Activated CD4-positive, alpha-beta T cell treated with anti-CD3 and anti-CD28 coated beads, Interleukin-2, Interleukin-6, amounts not matched to agents 100 ng/mL and 50 ng/mL, durations not matched to agents 16 hours and 8 hours (primary cell): ENCODE measurements around the gene CETP.

ENCODE experiments used
- DNase-seq: peaks from one replicate; pipeline ENCODE4 v3.0.0-alpha.2; 2020

Gene CETP, protein sequence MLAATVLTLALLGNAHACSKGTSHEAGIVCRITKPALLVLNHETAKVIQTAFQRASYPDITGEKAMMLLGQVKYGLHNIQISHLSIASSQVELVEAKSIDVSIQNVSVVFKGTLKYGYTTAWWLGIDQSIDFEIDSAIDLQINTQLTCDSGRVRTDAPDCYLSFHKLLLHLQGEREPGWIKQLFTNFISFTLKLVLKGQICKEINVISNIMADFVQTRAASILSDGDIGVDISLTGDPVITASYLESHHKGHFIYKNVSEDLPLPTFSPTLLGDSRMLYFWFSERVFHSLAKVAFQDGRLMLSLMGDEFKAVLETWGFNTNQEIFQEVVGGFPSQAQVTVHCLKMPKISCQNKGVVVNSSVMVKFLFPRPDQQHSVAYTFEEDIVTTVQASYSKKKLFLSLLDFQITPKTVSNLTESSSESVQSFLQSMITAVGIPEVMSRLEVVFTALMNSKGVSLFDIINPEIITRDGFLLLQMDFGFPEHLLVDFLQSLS

DNA sequence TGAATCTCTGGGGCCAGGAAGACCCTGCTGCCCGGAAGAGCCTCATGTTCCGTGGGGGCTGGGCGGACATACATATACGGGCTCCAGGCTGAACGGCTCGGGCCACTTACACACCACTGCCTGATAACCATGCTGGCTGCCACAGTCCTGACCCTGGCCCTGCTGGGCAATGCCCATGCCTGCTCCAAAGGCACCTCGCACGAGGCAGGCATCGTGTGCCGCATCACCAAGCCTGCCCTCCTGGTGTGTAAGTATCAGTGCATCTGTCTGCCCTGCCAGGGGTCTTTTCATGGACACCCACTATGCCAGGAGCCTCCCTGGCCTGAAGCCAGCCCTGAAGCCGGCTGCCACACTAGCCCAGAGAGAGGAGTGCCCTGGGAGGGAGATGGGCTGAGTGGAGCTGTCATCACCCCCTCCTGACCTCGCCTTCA, at the start of gene CETP:
CETP (plus strand) TSS at position 100 of the 431 bp plus-strand sequence; CDS start at position 130, 30 bp downstream.
- DNase-seq, result no peak

DNA sequence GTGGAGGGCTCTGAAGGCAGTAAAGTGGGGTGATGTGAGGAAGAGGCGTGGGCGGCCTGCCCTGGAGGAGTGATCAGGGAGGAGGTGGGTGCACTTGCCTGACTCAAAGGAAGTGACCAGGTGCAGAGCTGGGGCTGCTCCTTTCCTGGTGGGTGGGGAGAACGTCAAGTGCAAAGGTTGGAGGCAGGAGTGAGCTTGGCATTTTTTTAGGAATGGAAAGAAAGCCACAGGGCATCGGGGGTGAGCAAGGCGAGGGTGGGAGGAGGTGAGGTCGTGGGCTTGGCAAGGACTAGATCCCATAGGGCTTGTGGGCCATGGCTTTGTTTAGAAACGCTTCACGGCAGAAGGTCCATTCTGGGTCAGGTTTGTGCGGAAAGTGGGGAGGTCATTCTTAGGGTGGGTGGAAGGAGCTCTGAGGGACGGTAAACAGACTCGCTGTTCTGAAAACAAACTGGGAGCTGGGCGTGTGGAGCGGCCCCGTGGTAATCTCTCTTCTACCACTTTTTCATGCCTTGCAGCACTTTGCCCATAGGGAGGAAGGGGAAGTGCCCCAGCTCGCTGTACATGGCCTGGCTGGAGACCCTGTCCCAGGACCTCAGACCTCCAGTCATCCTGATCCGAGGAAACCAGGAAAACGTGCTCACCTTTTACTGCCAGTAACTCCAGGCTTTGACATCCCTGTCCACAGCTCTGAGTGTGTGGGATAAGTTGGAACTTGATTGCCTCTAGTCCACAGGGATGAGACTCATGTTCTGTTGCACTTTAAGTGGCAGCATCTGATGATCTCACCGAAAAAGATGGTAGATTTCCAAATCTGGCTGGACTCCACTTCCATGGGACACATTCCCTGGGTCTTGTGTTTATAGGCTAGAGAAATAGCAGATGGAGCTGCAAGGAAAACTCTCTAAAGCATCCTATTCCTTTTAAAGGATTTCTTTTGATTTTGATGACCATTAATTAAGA, 48.7 kb upstream of the CETP start:
- no peak for DNase-seq

DNA sequence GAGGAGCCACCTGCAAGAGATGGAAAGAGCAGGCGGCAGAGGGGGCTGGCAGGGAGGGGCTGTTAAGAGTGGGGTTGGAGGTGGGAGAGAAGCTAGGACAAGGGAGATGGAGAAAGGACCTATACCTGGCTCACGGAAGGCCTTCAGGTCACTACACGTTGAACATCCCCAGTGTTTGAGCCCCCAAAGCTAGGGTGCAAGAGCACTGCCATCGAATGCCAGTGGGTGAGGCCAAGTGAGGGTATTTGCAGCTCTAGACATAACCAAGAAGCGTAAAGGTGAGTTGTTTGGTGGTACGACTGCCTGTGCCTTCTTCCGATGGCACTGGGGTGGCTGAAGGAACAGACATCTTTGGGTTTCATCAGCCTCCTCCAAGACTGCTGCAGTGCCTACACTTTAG, 46.9 kb upstream of the CETP start:
- DNase-seq, result no peak

DNA sequence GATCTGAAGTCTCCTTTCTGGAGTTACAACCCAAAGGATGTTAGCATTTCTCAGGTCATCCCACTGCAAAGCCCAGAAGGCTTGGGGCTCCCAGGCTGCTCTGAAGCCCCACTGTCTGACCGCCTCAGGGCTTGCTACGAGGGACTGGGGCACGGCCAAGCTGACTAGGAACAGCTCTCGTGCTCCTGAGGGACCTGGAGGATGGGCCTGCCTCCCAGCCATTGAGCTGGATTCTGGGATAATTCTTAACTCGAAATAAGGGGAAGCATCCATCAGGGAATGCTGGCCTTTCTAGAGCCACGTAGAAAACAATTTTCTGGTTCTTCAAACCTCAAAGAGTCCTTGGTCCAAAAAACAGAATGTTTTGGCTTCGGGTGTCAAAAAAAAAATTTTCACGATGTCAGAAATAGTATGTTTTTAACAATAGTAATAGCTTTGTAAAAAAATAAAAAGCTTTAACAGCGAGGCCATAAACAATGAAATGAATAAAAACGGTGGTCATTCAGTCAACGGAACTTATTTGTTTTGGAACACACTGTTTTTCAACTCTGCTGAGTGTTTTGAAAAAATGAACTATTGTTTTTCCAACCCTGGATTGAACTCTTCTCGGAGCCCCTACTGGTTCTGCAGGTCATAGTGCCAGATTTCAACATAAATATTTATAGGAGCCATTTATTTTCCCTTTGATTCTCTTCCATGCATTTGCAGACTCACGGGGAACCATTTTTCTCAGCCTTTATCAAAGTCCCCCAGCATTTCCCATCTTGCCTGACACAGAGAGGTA, 46.2 kb upstream of the CETP start:
- no peak for DNase-seq

DNA sequence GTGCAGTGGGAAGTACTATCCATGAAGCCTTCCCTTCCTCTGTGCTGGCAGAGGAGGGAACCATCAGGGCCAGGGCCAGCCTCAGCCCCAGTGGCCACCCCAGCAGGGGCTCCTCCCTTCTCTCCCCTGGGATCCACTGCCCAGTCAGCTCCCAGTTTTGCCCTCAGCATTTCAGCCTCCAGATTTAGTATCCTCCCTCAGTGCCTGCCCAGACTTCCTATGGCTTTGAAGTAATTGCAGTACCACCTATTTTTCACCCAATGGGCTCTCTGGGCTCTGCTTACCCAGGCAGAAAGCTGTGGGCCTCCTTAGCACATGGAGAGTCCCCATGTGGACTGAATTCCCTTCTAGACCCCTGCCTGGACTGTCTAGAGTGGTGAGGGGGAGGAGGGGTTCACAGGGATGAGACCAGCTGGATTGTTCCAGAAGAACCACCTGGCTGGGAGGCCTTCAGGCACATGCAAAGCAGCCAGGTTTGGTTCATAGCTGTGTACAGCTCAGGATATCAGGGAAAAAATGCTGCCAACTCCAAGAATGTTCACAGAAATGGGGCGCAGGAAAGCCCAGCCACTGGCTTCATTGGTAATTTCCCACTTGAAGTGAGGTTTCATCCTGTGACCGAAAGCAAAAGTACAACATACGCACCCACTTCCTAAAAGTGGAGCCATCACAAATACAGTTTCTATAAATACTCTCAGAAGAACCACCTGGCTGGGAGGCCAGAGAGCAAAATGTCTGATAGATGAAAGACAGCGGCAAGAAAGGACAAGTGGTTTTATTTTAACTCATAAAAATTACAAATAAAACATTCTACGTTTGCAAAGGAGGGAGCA, 45.0 kb upstream of the CETP start:
- peak; percentile 70 for DNase-seq

DNA sequence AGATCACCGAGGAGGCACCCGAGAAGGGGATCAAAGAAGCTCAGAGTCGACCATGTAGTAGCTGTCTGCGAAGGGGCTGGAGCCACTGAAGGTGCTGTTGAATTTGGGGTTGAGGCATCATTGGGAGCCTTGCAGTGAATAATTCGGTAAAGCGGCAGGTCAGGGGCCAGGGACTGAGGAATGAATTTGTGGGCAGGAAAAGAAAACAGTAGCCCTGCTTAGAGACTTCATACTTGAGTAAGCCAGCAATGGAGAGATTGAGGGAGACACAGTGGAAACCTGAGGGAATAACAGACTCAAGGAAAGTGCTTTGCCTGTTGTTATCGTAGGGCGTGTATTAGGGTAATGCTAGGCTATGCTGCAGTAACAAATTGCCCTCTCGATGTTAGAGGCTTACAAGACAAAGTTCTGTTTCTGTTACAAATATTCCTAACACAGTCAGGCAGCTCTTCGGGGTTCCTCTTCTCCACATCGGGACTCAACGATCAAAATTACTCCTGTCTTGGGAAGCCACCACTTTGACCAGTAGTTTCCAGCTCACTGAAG, 43.2 kb upstream of the CETP start:
- DNase-seq, result no peak

DNA sequence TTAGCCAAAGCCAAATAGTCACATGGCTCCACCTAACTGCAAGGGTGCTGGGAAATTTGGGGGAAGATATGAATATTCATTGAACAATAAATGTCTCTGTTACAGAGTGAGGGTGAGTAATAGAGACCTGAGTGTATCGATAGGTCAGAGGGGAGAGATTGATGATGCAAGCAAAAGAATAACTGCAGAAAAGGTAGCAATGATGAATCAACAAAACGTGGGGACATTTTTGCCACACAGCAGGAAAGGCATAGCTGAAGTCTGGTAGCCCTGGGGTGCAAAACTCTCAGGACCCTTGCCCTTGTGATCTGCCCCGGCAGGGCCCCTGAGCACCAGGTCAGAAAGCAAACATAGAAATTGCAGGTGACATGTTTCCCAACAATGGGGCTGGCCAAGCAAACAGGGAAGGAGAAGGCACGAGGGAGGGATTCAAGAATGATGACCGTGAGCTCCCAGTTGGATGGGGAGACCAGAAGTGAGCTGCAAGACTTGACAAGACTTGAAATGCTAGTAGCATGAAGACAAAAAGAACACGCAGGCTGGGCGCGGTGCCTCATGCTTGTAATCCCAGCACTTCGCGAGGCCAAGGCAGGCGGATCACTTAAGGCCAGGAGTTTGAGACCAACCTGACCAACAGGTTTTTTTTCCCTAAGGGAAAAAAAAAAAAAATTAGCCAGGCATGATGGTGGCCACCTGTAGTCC, 42.5 kb upstream of the CETP start:
- DNase-seq, result no peak

DNA sequence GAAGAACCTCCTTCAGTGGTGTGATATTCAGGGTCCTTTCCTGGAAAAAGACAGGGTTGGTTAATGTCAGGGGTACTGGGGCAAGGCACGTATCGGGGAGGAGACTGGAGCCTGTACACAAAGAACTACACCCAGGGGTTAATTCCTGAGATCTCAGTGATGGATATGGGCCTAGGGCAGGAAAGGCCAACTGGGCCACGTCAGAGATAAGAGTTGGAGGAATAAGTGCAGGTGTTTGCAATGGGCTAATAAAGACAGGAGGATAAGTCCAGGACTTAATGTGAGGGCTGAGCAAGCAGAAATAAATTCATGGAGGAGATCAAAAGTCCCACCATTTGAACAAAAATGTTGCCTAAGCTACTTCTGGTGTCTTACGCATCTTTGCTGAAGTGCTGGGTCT, 40.2 kb upstream of the CETP start:
- no peak for DNase-seq

DNA sequence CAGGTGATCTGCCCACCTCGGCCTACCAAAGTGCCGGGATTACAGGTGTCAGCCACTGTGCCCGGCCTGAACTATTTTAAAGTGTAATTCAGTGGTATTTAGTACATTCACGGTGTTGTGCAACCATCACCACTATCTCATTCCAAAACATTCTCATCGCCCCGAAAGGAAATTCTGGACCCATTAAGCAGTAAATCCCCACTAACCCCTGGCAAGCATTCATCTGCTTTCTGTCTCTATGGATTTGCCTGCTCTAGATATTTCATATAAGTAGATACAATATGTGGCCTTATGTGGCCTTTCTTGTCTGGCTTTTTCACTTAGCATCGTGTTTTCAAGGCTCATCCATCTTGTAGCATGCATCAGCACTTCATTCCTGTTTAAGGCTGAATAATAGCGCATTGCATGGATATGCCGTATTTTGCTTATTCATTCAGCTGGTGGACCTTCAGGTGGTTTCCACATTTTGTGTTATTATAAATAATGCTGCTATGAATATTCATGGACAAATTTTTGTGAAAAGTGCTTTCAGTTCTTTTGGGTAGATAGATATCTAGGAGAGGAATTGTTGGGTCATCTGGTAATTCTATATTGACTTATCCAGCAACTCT, 38.2 kb upstream of the CETP start:
- DNase-seq, result no peak

DNA sequence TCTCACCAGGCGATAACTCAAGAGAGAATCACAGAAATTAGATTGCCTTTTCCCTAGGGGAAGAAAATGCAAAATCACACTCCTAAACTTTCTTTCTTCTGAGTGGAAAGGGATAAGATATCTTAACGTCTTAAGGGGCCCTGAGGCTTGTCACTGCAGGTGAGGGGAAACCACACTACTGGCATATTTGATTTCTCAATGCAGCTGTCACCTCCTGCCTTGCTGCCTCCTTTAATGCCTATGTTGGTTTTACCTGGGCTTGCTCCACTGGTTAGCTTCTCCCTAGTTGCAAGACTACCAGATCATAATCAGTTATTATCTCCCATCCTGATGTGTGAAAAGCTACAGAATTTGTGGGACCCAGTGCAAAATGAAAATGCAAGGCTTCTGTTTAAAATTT, 34.3 kb upstream of the CETP start:
- no peak for DNase-seq

DNA sequence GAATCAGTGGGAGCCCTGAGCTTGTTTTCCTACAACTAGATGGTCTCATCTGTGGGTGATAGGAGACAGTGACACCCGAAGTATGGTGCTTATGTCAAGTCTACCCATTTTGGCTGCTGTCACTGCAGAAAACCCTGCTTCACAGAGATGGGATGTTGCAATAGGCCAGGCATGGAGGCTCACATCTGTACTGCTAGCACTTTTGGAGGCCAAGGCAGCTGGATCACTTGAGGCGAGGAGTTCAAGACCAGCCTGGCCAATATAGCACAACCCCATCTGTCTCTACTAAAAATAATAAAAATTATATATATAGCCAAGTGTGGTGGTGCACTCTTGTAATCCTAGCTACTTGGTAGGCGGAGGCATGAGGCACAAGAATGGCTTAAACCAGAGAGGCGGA, 32.1 kb upstream of the CETP start:
- no peak for DNase-seq

DNA sequence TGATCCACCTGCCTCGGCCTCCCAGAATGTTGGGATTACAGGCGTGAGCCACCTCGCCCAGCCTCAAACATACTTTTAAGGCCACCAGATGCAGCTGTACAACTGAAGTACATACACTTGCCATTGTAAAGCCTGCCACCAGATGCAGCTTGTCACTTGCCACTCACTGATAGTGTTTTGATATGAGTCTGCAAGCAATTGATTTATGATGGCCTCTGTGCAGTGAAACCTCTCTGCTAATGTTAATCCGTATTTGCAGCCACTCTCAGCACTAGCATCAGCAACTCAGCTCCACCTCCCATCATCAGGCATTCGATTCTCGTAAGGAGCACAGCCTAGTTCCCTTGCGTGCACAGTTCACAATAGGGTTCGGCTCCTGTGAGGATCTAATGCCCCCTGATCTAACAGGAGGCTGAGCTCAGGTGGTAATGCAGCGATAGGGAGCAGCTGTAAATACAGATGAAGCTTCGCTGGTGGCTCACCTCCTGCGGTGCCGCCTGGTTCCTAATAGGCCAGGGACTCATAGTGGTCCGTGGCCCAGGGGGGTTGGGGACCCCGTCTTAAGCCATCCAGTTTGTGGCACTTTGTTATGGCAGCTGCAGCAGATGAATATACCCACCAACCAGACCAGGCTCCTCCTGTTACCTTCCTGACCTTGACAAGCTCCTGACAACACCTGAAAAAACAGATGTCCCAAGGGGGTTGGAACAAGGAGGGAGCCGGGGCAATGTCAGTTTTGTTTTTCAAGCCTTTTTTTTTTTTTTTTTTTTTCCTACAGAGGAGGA, 31.1 kb upstream of the CETP start:
- no peak for DNase-seq

DNA sequence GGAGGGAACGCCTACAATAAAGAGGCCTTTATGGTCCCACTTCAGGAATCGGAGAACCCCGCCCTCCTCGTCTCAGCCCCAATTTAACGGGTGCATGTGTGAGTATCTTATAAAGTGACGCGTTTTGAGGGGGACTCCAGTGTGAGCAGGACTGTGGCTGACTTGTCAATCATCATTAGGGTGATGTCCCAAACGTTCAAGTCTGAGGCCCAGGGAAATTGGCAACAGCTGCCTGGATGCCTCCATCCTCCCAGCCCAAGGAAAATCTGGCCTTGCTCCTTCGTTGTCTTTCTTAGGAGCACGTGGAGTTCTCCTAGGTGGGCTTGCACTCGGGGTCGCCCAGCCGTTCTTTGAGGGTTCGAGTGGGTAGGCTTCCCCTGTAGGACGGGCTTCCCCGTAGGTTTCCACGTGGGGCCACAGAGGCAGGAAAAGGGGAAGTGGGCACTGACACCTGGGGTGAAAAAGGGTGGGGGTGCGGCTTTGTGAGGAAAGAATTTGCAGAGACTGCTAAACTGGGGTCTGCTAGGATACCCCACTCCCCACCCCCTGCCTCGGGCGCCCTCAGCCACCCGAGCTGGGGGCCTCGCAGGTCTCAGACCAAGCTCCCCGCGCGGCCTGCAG, 30.4 kb upstream of the CETP start:
- DNase-seq, result no peak

DNA sequence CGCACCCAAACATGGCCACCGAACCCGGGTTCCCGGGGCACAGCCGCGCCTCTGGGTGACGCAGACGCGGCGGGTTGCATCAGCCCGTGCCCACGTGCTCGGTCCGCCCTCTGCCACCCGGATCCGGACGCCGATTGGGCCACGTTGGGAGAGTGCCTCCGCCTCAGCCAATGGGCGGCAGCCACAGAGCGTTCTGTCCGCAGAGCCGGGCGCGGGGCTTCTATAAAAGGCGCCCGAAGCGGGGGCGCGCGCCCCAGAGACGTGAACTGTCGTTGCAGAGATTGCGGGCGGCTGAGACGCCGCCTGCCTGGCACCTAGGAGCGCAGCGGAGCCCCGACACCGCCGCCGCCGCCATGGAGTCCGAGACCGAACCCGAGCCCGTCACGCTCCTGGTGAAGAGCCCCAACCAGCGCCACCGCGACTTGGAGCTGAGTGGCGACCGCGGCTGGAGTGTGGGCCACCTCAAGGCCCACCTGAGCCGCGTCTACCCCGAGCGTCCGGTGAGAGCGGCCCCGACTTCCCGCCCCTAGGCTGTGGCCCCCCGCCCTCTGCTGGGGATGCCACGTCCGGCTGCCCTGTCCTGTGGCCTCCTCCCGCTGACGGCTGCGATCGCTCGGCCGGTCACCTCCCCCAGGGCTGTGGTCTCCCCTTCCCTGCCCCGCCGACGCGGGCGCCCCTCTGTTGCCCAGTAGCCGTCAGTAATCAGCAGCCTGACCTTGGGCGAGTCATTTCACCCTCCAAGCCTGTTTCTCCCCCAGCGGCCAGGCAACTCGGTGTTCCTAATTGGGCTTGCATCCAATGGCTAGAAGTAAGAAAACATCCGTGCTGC, 29.6 kb upstream of the CETP start, which contains the start of gene HERPUD1:
HERPUD1 (plus strand) TSS at position 251 of the 829 bp plus-strand sequence; CDS start at position 354, 103 bp downstream.
- DNase-seq, result peak; percentile 100

DNA sequence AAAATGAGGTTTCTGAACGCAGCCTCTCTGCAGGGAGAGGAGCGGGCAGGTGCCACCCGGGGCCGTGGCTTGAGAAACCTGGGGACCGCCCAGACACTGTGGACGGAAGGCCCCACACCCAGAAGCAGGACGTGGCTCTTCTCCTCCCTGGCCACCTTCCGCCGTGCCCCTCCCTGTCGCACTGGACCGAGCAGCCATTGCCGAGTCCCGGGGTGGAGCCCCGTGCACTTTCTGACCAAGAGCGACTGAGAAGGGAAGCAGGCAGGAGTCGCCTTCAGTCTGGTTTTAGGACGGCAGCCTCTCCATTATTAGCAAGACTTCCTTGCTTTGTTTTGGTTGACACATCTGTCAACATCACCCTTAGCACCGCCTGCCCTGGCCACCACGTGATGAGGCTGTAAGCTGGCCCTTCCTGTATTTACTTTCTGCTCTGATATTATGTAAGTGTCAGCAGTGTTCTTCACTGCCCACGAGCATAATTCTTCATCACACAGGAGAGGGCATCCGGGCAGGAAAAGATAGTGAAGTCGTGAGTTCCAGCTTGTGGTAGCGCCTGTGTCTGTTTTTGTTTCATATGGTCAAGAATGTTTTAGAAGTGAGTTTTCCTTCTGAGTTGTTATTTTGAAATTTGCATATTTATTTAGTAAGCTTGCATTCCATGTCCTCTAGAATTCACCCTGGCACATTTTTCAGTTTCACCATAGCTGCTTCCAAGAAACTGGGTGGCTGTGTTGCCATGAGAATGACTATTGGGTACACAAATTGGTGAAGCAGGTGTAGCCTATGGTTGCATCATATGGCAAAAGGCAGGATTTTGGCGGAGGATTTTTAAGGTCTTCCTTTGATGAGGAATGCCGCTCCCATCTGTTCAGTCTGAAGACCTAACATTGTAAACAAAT, 28.8 kb upstream of the CETP start:
- DNase-seq, result peak; percentile 63

DNA sequence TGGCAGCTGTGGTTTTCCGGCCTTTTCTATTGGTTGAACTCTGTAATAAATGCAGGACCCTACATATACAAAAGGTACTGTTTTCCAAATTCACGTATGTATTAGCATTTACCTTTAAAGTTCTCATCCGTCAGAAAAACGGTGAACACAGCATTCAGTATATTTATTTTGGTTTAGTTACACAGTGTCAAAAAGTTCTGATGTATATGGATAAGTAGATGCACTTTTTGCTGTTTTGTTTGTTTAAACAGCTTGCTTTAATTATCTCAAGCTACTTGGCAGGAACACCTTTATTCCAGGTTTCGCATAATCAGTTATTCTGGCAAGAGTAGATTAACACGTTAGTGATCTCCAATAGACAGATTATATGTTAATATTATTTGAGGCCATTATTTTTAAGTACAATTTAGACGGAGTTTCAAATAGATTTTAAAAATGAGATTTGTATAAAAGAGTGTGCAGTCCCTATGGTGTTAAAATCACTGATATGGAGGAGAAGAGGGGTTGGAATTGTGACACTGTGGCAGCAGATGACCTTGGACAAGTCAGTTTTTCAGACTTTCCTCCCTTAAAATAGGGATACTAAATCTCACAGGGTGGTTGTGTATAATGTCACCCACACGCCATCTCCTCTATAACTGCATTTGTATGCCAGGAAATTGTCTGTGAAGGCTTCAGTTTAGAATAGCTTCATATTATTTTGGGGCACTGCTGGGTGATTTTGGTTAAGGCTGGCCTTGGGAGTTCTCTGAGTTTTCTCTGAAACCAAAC, 27.7 kb upstream of the CETP start:
- no peak for DNase-seq
